NCI-H526 (cell line): ENCODE results near the gene DOP1A.

Source experiments
- DNase-seq, 2 experiments: peaks; one replicate each; lab custom pipeline; 2025; lab: John Stamatoyannopoulos, UW

Gene DOP1A

DNA sequence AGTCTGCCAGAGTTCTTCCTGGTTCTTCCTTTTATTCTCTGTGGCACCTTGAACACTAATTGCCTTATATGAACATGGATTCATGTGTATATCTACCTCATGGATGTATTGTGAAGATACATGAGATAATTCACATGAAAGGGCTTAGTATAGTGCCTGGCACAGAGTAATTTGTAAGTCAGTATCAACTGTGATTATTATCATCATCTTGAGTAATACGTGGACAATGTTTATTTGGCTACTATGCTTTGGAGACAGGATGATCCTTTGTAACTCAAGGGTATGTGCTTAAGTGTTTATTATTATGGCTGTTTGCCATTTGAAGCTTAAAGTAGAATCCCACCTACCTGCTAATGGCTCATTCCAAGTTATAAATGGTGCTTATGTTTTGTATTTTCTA, 16.0 kb downstream of the DOP1A start:
- no peak for DNase-seq

GRCh38 chr6:83086751-83087150, 19.3 kb downstream of the DOP1A start:
- DNase-seq: no peak

GRCh38 chr6:83092756-83093399, 25.4 kb downstream of the DOP1A start:
- no peak for DNase-seq

DNA sequence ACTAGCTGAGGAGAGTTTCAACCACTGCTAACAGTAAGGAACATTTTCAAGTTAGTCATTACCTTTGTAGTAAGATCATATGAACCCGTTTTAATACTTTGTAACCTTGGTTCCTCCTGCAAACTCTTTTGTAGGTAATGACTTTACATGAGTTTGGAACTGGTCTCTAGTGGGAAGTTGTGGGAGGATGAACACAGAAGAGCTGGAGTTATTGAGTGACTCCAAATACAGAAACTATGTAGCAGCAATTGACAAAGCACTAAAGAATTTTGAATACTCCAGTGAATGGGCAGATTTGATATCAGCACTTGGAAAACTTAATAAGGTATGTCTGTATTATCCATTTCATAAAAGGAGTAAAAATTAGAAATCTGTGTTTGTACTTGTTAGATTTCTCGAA, 29.3 kb downstream of the DOP1A start:
- no peak for DNase-seq

GRCh38 chr6:83097204-83097603, 29.7 kb downstream of the DOP1A start:
- DNase-seq: no peak

DNA sequence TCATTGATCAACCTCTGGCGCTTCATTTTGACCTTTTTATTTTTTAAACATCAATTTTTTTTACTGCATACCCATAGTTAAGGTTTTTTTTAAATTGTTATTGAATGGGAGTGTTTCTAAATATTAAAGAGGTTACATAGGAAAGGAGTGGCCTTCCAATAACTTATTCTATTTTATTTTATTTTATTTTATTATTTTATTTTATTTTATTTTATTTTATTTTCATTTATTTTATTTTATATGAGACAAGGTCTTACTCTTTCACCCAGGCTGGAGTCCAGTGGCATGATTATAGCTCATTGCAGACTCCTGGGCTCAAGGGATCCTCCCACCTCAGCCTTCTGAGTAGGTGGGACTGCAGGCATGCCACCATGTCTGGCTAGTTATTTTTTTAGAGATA, 30.2 kb downstream of the DOP1A start:
- DNase-seq: no peak

- no peak for DNase-seq
These were observed 31.1 kb downstream of the DOP1A start for GRCh38 chr6:83098589-83098988.

- no peak for DNase-seq
These were observed 40.9 kb downstream of the DOP1A start for GRCh38 chr6:83108378-83108777.

DNA sequence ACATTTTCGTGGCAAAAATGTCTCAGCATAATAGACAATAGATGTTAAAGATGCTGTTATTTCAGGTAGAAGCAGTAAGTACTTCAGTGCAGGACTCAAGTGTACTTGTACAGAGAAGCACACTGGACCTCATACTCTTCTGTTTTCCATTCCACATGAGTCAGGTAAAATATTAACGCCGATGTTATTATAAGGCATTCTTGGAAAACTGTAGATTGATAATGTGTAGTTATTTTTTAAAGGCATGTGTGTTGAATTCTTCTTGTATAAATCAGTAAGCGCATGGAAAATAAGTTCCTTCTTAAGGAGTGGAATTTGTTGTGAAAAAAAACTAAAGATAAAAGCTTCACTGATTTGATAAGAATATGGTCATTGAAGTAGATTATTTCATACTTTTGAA, 45.8 kb downstream of the DOP1A start:
- DNase-seq: no peak

DNA sequence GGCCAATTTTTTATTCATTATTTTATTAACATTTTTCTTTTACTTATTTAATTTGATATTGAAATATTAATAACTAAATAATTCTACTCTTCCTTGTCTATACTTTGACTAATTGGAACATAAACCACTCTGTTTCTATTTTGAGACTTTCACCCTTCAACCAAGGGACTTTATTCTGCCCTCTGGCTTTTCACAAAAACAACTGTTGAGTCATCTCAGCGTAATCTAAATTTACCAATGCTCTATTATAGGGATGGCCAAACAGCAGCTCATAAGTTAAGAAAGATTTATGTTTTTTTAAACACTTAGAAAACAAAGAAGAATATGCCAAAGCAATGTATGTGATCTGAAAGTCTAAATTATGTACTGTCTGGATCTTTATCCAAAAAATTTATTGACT, 46.7 kb downstream of the DOP1A start:
- no peak for DNase-seq

DNA sequence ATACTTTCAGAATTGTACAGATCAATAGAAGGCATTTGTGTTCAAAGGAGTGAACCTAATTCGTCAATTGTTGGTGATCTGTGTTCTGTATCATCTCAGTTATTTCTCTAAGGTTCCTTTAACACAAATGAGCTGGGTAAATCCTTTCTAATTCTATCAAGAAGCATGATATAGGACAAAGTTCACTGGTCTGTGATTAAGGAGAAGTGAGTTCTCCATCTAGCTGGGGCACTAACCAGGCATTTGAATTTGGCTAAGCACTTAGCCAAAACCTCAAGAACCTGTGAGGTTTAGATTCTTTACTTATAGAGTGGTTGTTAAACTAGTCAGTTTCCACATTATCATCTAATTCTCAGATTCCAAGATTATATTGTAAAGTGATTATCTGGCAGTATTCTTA, 50.3 kb downstream of the DOP1A start:
- no peak for DNase-seq

- DNase-seq: no peak
These were observed 52.4 kb downstream of the DOP1A start for GRCh38 chr6:83119742-83120300.

DNA sequence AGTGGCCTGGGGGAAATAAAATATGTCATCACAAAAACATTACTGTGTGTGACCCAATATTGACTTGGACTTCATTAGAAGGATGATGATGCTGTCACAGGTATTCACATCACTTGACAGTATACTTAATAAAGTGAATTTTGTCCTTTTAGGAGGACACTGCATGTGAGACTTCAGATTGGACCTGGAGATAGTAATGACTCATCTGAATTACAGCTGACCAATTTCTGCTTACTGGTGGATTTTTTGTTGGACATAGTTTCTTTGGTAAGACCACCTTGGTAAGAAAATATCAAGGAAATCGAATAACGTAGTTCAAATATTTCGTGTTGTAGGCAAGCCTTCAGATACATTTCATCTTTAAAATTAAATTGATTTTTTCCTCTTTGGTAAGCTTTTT, 57.1 kb downstream of the DOP1A start:
- no peak for DNase-seq

GRCh38 chr6:83125425-83125824, 58.0 kb downstream of the DOP1A start:
- no peak for DNase-seq

GRCh38 chr6:83126223-83126622, 58.8 kb downstream of the DOP1A start:
- DNase-seq: no peak

- DNase-seq: no peak
These were observed 59.3 kb downstream of the DOP1A start for GRCh38 chr6:83126807-83127206.

DNA sequence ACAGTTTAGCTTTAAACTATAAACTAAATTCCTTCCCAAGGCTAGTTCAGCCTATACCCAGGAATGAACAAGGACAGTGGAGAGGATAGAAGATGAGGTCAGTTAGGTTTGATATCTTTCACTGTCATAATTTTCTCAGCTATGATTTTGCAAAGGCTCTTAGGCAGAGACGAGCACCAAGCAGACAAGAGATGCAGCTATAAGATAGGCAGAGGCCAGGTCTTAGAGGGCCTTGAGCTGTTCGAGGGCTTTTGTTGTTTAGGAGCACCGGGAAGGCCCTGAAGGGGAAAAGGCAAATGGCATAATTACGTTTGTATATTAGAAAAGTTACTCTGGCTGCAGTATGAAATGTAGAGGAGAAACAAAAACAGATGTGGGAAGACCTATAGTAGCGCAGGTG, 59.8 kb downstream of the DOP1A start:
- no peak for DNase-seq

- no peak for DNase-seq
These were observed 60.5 kb downstream of the DOP1A start for GRCh38 chr6:83127976-83128375.

DNA sequence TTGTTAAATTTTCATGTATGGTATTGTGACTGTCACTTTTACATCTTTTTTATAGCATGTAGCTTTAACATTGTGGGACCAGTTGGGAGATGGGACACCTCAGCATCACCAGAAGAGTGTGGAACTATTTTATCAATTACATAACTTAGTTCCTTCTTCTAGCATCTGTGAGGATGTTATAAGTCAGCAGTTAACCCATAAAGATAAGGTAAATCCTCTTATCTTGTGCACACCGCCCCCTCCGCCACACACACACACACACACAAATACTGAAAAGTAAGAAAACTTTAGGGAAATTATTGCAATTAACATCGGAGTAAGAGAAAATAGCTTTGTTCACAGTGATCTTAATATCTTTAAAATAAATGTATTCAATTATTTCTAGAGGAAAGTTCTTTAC, 64.7 kb downstream of the DOP1A start:
- DNase-seq: no peak

GRCh38 chr6:83138118-83138722, 70.7 kb downstream of the DOP1A start:
- no peak for DNase-seq

DNA sequence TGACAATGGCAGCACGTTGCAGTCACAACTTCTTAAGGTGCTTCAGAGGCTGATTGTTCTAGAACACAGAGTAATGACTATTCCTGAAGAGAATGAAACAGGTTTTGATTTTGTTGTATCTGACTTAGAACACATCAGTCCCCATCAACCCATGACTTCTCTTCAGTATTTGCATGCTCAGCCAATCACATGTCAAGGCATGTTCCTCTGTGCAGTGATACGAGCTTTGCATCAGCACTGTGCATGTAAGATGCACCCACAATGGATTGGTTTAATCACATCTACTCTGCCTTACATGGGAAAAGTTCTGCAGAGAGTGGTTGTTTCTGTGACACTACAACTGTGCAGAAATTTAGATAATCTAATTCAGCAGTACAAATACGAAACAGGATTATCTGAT, 71.3 kb downstream of the DOP1A start:
- peak in 1 of 2 experiments; percentile 25 for DNase-seq

DNA sequence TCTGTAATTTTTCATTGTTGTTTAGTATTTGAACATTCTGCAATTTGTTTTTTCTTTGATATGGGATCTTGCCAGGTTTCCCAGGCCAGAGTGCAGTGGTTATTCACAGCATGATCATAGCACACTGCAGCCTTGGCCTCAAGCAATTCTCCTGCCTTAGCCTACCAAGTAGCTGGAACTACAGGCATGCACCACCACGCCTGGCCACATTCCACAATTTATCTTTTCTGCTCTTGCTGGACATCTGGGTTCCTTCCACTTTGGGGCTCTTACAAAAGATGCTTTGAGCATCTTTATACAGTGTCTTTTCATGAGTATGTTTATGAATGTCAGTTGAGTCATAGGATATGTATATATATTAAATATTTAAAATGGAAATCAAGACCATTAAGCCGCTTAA, 83.6 kb downstream of the DOP1A start:
- no peak for DNase-seq

DNA sequence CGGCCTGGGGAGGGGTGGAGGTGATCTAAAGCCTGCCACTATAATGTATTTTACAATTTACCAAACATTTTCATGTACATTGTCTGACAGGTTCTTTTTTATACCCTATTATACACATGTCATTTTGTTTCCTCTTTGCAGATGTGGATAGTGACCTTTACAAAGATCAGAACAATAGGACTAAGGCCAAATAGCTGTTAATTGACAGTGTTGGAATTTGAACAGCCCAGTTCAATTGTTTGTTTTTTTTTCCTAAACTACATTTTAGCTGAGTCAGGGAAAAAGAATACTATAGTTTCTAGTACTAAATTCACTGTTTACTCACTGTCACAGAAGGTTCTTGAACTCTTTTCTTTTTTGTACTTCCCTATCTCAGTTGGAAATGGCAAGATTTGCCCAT, 85.4 kb downstream of the DOP1A start:
- no peak for DNase-seq
